ENCODE data around the gene AP5M1. TPM values are rescaled to one million over a fixed set of nuclear protein-coding genes. Genes with fewer than 3 reads are reported as not detected.

The AP5M1 gene
- total RNA-seq, 5 donors from 2014 or later (not counting 1 experiment from before 2014, with no cell fraction given): 44.4 to 56.9 (median 48.5) TPM

GRCh38 chr14:57293866-57294837 is 25.4 kb downstream of the AP5M1 start:
- no peak overlapping the region for H3K27ac ChIP-seq (ENCODE audit: low read length)
- H3K36me3 Mint-ChIP-seq: peaks cover 19% of the 10 kb centered on the region
- no peaks in the 10 kb centered on the region for H3K27me3 ChIP-seq (replicated peaks in 1 of 2; ENCODE audit: control insufficient read depth in 2 of 2, extremely low read depth in 1 of 2, insufficient read depth in 2 of 2, low read length in 1 of 2)
- H3K4me3 ChIP-seq (ENCODE audit: control insufficient read depth in 1 of 2, extremely low read depth in 1 of 2, low read length in 1 of 2): no peak overlapping the region
- no peaks in the 10 kb centered on the region for H3K9me3 Mint-ChIP-seq
- POLR2A ChIA-PET: interaction anchor here in 1 of 2 donors (0.6 kb wide), 1 partner anchor 904 kb away, joined by 6 read pairs; no protein-coding TSS in a partner anchor
- CTCF ChIA-PET: interaction anchor here (0.6 to 1.4 kb wide), 6 partner anchors 25 to 1750 kb away, joined by 3 to 4 read pairs (median 3); no protein-coding TSS in a partner anchor
- no peak overlapping the region for H3K27ac Mint-ChIP-seq
- ATAC-seq (replicated peaks in 1 of 4) (no peak), DNase-seq (peak in 1 of 35 experiments; percentile 33)
- no peaks in the 10 kb centered on the region for H3K4me1 Mint-ChIP-seq
- H3K36me3 ChIP-seq (ENCODE audit: control insufficient read depth in 2 of 2, extremely low read depth in 1 of 2, insufficient read depth in 1 of 2, low read length in 1 of 2): peaks cover 0 to 15% of the 10 kb centered on the region in 2 donors
- no peaks in the 10 kb centered on the region for H3K4me1 ChIP-seq (ENCODE audit: control insufficient read depth in 1 of 2, extremely low read depth in 1 of 2, insufficient read depth in 2 of 2, low read length in 2 of 2)
- H3K27me3 Mint-ChIP-seq: no peaks in the 10 kb centered on the region
- WGBS (ENCODE audit: insufficient coverage): 80% methylated on average over 1 of the region's 1 CpG
- H3K4me3 Mint-ChIP-seq: no peak overlapping the region
- no peaks in the 10 kb centered on the region for H3K9me3 ChIP-seq

GRCh38 chr14:57295239-57295638 is 26.5 kb downstream of the AP5M1 start:
- DNase-seq (no peak), ATAC-seq (replicated peaks in 1 of 4) (no peak)
- Mint-ChIP-seq H3K36me3 (peaks cover 10% of the 10 kb centered on the region), H3K9me3 (no peaks in the 10 kb centered on the region), H3K27ac (no peak overlapping the region), H3K4me3 (no peak overlapping the region), H3K4me1 (no peaks in the 10 kb centered on the region), H3K27me3 (no peaks in the 10 kb centered on the region)
- CTCF ChIA-PET: interaction anchor here in 1 of 2 donors (0.8 to 1.1 kb wide), 2 partner anchors 47 to 97 kb away, joined by 3 read pairs; no protein-coding TSS in a partner anchor
- no peak overlapping the region for H3K27ac ChIP-seq (ENCODE audit: low read length)
- H3K4me3 ChIP-seq (ENCODE audit: control insufficient read depth in 1 of 2, extremely low read depth in 1 of 2, low read length in 1 of 2): no peak overlapping the region
- 100% methylated on average over 1 of the region's 1 CpG for WGBS (ENCODE audit: insufficient coverage)
- no peaks in the 10 kb centered on the region for H3K27me3 ChIP-seq (replicated peaks in 1 of 2; ENCODE audit: control insufficient read depth in 2 of 2, extremely low read depth in 1 of 2, insufficient read depth in 2 of 2, low read length in 1 of 2)
- no peaks in the 10 kb centered on the region for H3K9me3 ChIP-seq
- POLR2A ChIA-PET: interaction anchor here in 1 of 2 donors (0.7 kb wide), 1 partner anchor 596 kb away, joined by 8 read pairs; no protein-coding TSS in a partner anchor
- no peaks in the 10 kb centered on the region for H3K4me1 ChIP-seq (ENCODE audit: control insufficient read depth in 1 of 2, extremely low read depth in 1 of 2, insufficient read depth in 2 of 2, low read length in 2 of 2)
- H3K36me3 ChIP-seq (ENCODE audit: control insufficient read depth in 2 of 2, extremely low read depth in 1 of 2, insufficient read depth in 1 of 2, low read length in 1 of 2): peaks cover 0 to 10% of the 10 kb centered on the region in 2 donors

- POLR2A ChIA-PET: no interaction called here
- ATAC-seq (replicated peaks in 1 of 4) (no peak), DNase-seq (no peak)
- no peaks in the 10 kb centered on the region for H3K4me1 ChIP-seq (ENCODE audit: control insufficient read depth in 1 of 2, extremely low read depth in 1 of 2, insufficient read depth in 2 of 2, low read length in 2 of 2)
- no peaks in the 10 kb centered on the region for H3K27me3 ChIP-seq (replicated peaks in 1 of 2; ENCODE audit: control insufficient read depth in 2 of 2, extremely low read depth in 1 of 2, insufficient read depth in 2 of 2, low read length in 1 of 2)
- Mint-ChIP-seq H3K4me1 (no peaks in the 10 kb centered on the region), H3K27me3 (no peaks in the 10 kb centered on the region), H3K4me3 (no peak overlapping the region), H3K27ac (no peak overlapping the region), H3K36me3 (peaks cover 3% of the 10 kb centered on the region), H3K9me3 (no peaks in the 10 kb centered on the region)
- peaks cover 0 to 3% of the 10 kb centered on the region in 2 donors for H3K36me3 ChIP-seq (ENCODE audit: control insufficient read depth in 2 of 2, extremely low read depth in 1 of 2, insufficient read depth in 1 of 2, low read length in 1 of 2)
- WGBS (ENCODE audit: insufficient coverage): 98% methylated on average over 4 of the region's 4 CpGs
- H3K27ac ChIP-seq (ENCODE audit: low read length): no peak overlapping the region
- CTCF ChIA-PET: no interaction called here
- H3K9me3 ChIP-seq: no peaks in the 10 kb centered on the region
- no peak overlapping the region for H3K4me3 ChIP-seq (ENCODE audit: control insufficient read depth in 1 of 2, extremely low read depth in 1 of 2, low read length in 1 of 2)
These were observed 29.1 kb downstream of the AP5M1 start for GRCh38 chr14:57297852-57298251.

- H3K9me3 Mint-ChIP-seq: no peaks in the 10 kb centered on the region
- POLR2A ChIA-PET: no interaction called here
- CTCF ChIA-PET: interaction anchor here in 1 of 2 donors (1.3 kb wide), 2 partner anchors 16 to 18 kb away, joined by 3 to 18 read pairs; no protein-coding TSS in a partner anchor
These were observed 30.7 kb downstream of the AP5M1 start for GRCh38 chr14:57299511-57299910.

GRCh38 chr14:57302883-57303282 is 34.1 kb downstream of the AP5M1 start:
- Mint-ChIP-seq H3K4me3 (no peak overlapping the region), H3K27ac (no peak overlapping the region), H3K4me1 (no peaks in the 10 kb centered on the region), H3K27me3 (peaks cover 14 to 16% of the 10 kb centered on the region in 2 donors), H3K9me3 (no peaks in the 10 kb centered on the region), H3K36me3 (no peaks in the 10 kb centered on the region)
- WGBS (ENCODE audit: insufficient coverage): 100% methylated on average over 1 of the region's 5 CpGs
- Histone ChIP-seq H3K4me3 (ENCODE audit: control insufficient read depth in 1 of 2, extremely low read depth in 1 of 2, low read length in 1 of 2) (no peak overlapping the region), H3K4me1 (ENCODE audit: control insufficient read depth in 1 of 2, extremely low read depth in 1 of 2, insufficient read depth in 2 of 2, low read length in 2 of 2) (no peaks in the 10 kb centered on the region), H3K36me3 (ENCODE audit: control insufficient read depth in 2 of 2, extremely low read depth in 1 of 2, insufficient read depth in 1 of 2, low read length in 1 of 2) (no peaks in the 10 kb centered on the region), H3K27ac (ENCODE audit: low read length) (no peak overlapping the region), H3K9me3 (no peaks in the 10 kb centered on the region), H3K27me3 (replicated peaks in 1 of 2; ENCODE audit: control insufficient read depth in 2 of 2, extremely low read depth in 1 of 2, insufficient read depth in 2 of 2, low read length in 1 of 2) (peaks cover 0 to 2% of the 10 kb centered on the region in 2 experiments)
- ATAC-seq (replicated peaks in 1 of 4): no peak
- no peak for DNase-seq
- ChIA-PET CTCF (interaction anchor here in 1 of 2 donors (1.0 kb wide), 1 partner anchor 822 kb away, joined by 3 read pairs; no protein-coding TSS in a partner anchor), POLR2A (no interaction called here)

More at GRCh38 chr14:57299511-57299910, 30.7 kb downstream of the AP5M1 start:
- DNase-seq (no peak), ATAC-seq (replicated peaks in 1 of 4) (no peak)
- Histone ChIP-seq H3K9me3 (no peaks in the 10 kb centered on the region), H3K4me3 (ENCODE audit: control insufficient read depth in 1 of 2, extremely low read depth in 1 of 2, low read length in 1 of 2) (no peak overlapping the region), H3K27ac (ENCODE audit: low read length) (no peak overlapping the region), H3K4me1 (ENCODE audit: control insufficient read depth in 1 of 2, extremely low read depth in 1 of 2, insufficient read depth in 2 of 2, low read length in 2 of 2) (no peaks in the 10 kb centered on the region), H3K36me3 (ENCODE audit: control insufficient read depth in 2 of 2, extremely low read depth in 1 of 2, insufficient read depth in 1 of 2, low read length in 1 of 2) (peaks cover 0 to 3% of the 10 kb centered on the region in 2 donors), H3K27me3 (replicated peaks in 1 of 2; ENCODE audit: control insufficient read depth in 2 of 2, extremely low read depth in 1 of 2, insufficient read depth in 2 of 2, low read length in 1 of 2) (peaks cover 0 to 2% of the 10 kb centered on the region in 2 experiments)
- H3K4me3 Mint-ChIP-seq: no peak overlapping the region
- peaks cover 3% of the 10 kb centered on the region for H3K36me3 Mint-ChIP-seq
- peaks cover 0 to 2% of the 10 kb centered on the region in 2 donors for H3K27me3 Mint-ChIP-seq
- H3K27ac Mint-ChIP-seq: no peak overlapping the region
- no CpG with 5 or more reads among the region's 3 CpGs for whole genome bisulfite sequencing (ENCODE audit: insufficient coverage)
- H3K4me1 Mint-ChIP-seq: no peaks in the 10 kb centered on the region

GRCh38 chr14:57314396-57315089 is 45.8 kb downstream of the AP5M1 start:
- Histone ChIP-seq H3K36me3 (ENCODE audit: control insufficient read depth in 2 of 2, extremely low read depth in 1 of 2, insufficient read depth in 1 of 2, low read length in 1 of 2) (no peaks in the 10 kb centered on the region), H3K4me3 (ENCODE audit: control insufficient read depth in 1 of 2, extremely low read depth in 1 of 2, low read length in 1 of 2) (no peak overlapping the region), H3K9me3 (no peaks in the 10 kb centered on the region), H3K27ac (ENCODE audit: low read length) (no peak overlapping the region), H3K27me3 (replicated peaks in 1 of 2; ENCODE audit: control insufficient read depth in 2 of 2, extremely low read depth in 1 of 2, insufficient read depth in 2 of 2, low read length in 1 of 2) (peaks cover 0 to 2% of the 10 kb centered on the region in 2 experiments), H3K4me1 (ENCODE audit: control insufficient read depth in 1 of 2, extremely low read depth in 1 of 2, insufficient read depth in 2 of 2, low read length in 2 of 2) (no peaks in the 10 kb centered on the region)
- Mint-ChIP-seq H3K4me3 (no peak overlapping the region), H3K36me3 (no peaks in the 10 kb centered on the region), H3K27ac (peak overlapping the region in 1 of 2 donors; percentile 2), H3K27me3 (peaks cover 2 to 4% of the 10 kb centered on the region in 2 donors), H3K4me1 (peaks cover 3 to 5% (median 4%) of the 10 kb centered on the region in 3 donors), H3K9me3 (peaks cover 0 to 10% (median 4%) of the 10 kb centered on the region in 3 donors)
- DNase-seq (no peak), ATAC-seq (replicated peaks in 1 of 4) (no peak)
- ChIA-PET CTCF (interaction anchor here (1.0 to 1.3 kb wide), 4 partner anchors 15 to 840 kb away, joined by 3 to 5 read pairs (median 4); no protein-coding TSS in a partner anchor), POLR2A (interaction anchor here in 1 of 2 donors (0.6 kb wide), 2 partner anchors 122 to 829 kb away, joined by 7 to 10 read pairs; no protein-coding TSS in a partner anchor)
- no CpG with 5 or more reads among the region's 7 CpGs for WGBS (ENCODE audit: insufficient coverage)
